NCI-H2107 treated with DMSO at 0.1 percent for 48 hours (cell line): ENCODE results near the gene ZNF219.

Source experiments
- DNase-seq: peaks from one replicate; lab custom pipeline; 2025; ENCODE audit not compliant: unreplicated experiment; lab: John Stamatoyannopoulos, UW

Gene ZNF219

GRCh38 chr14:21098076-21098891, at the start of gene ZNF219:
Gene ZNF219 (minus strand): TSS chr14:21098655. CDS start chr14:21093591, 5,064 bp downstream.
- no peak for DNase-seq

GRCh38 chr14:21145437-21145836, 47.0 kb upstream of the ZNF219 start:
- no peak for DNase-seq

- DNase-seq = no peak
These were observed 43.9 kb upstream of the ZNF219 start for GRCh38 chr14:21142357-21142756.

GRCh38 chr14:21136024-21136423, 37.6 kb upstream of the ZNF219 start:
- DNase-seq = peak; percentile 49

- no peak for DNase-seq
These were observed 35.4 kb upstream of the ZNF219 start for GRCh38 chr14:21133901-21134300.

- DNase-seq = no peak
These were observed 25.0 kb upstream of the ZNF219 start for GRCh38 chr14:21123429-21123828.

GRCh38 chr14:21121122-21121521, 22.7 kb upstream of the ZNF219 start:
- no peak for DNase-seq

- DNase-seq = no peak
These were observed 22.2 kb upstream of the ZNF219 start for GRCh38 chr14:21120686-21121085.

GRCh38 chr14:21118933-21119332, 20.5 kb upstream of the ZNF219 start:
- no peak for DNase-seq

- DNase-seq = no peak
These were observed 14.9 kb upstream of the ZNF219 start for GRCh38 chr14:21113369-21113768.

GRCh38 chr14:21112255-21112654, 13.8 kb upstream of the ZNF219 start:
- DNase-seq = no peak

GRCh38 chr14:21109377-21110138, 11.1 kb upstream of the ZNF219 start:
- DNase-seq = peak; percentile 97

GRCh38 chr14:21108791-21109190, 10.3 kb upstream of the ZNF219 start:
- peak; percentile 19 for DNase-seq

- no peak for DNase-seq
These were observed 8.9 kb upstream of the ZNF219 start for GRCh38 chr14:21107283-21107800.

- DNase-seq = peak; percentile 93
These were observed 8.2 kb upstream of the ZNF219 start for GRCh38 chr14:21106498-21107282.

- DNase-seq = peak; percentile 68
These were observed 7.7 kb upstream of the ZNF219 start for GRCh38 chr14:21106176-21106497.

GRCh38 chr14:21105095-21105494, 6.6 kb upstream of the ZNF219 start:
- DNase-seq = no peak

- peak; percentile 91 for DNase-seq
These were observed 6.1 kb upstream of the ZNF219 start for GRCh38 chr14:21104448-21105060.

- DNase-seq = peak; percentile 94
These were observed 5.4 kb upstream of the ZNF219 start for GRCh38 chr14:21103710-21104447.

- peak; percentile 97 for DNase-seq
These were observed 4.9 kb upstream of the ZNF219 start for GRCh38 chr14:21103411-21103709.
